Calu3 (cell line): ENCODE data around the gene CCNYL1. TPM values are rescaled to one million over a fixed set of nuclear protein-coding genes. Genes with fewer than 3 reads are reported as not detected.
"Not testable (repeated sequence)": the region's sequence is repeated elsewhere in the genome, so short reads cannot be mapped to it uniquely, and the experiment has no call there.

Source experiments
- BruUV-seq: library from RNA; stranded (reverse); fragments of 400-500 nt; replicated peaks from 2 replicates; lab custom pipeline; 2021; lab: Mats Ljungman, UMichigan
- CTCF ChIA-PET: fragments of 300-600 bp; sonication (Branson Sonifier 250); formaldehyde crosslinking; loops from one replicate; lab custom pipeline; 2022; ENCODE audit warnings: antibody characterized with exemption; lab: Charles Lee
- DNase-seq: peaks from one replicate; pipeline ENCODE4 v3.0.0; 2022
- H3K27ac Mint-ChIP-seq: one replicate; pipeline ENCODE4 v1.8.0; 2022; ENCODE audit warnings: mixed read lengths; ENCODE audit not compliant: unreplicated experiment
- H3K27me3 Mint-ChIP-seq: one replicate; pipeline ENCODE4 v1.8.0; 2022; ENCODE audit warnings: mixed read lengths; ENCODE audit not compliant: unreplicated experiment
- H3K36me3 Mint-ChIP-seq: one replicate; pipeline ENCODE4 v1.8.0; 2022; ENCODE audit warnings: mild to moderate bottlenecking, moderate library complexity, mixed read lengths; ENCODE audit not compliant: insufficient read depth, unreplicated experiment
- H3K4me1 Mint-ChIP-seq: one replicate; pipeline ENCODE4 v1.8.0; 2022; ENCODE audit warnings: mild to moderate bottlenecking, low read depth, mixed read lengths; ENCODE audit not compliant: unreplicated experiment
- H3K4me3 Mint-ChIP-seq: one replicate; pipeline ENCODE4 v1.8.0; 2022; ENCODE audit warnings: mild to moderate bottlenecking, low read depth, moderate library complexity, mixed read lengths; ENCODE audit not compliant: unreplicated experiment
- H3K9me3 Mint-ChIP-seq: one replicate; pipeline ENCODE4 v1.8.0; 2022; ENCODE audit warnings: low read depth, mixed read lengths; ENCODE audit not compliant: unreplicated experiment
- CTCF ChIP-seq: fragments of 200-600 bp; IDR thresholded peaks from one replicate; pipeline ENCODE4 v1.8.0; 2022; ENCODE audit warnings: antibody characterized with exemption; ENCODE audit not compliant: unreplicated experiment
- intact Hi-C: fragments of 100-400 bp; cut with micrococcal nuclease; formaldehyde crosslinking; loops from one replicate; pipeline ENCODE4 v1.10.0; 2022; ENCODE audit not compliant: unreplicated experiment
- total RNA-seq: library from RNA; stranded (reverse); gene quantifications from 2 replicates; pipeline ENCODE4 v1.2.3, GENCODE V29; 2022

The CCNYL1 gene
- total RNA-seq, 1 experiment from 2014 or later = 13.7 TPM

DNA sequence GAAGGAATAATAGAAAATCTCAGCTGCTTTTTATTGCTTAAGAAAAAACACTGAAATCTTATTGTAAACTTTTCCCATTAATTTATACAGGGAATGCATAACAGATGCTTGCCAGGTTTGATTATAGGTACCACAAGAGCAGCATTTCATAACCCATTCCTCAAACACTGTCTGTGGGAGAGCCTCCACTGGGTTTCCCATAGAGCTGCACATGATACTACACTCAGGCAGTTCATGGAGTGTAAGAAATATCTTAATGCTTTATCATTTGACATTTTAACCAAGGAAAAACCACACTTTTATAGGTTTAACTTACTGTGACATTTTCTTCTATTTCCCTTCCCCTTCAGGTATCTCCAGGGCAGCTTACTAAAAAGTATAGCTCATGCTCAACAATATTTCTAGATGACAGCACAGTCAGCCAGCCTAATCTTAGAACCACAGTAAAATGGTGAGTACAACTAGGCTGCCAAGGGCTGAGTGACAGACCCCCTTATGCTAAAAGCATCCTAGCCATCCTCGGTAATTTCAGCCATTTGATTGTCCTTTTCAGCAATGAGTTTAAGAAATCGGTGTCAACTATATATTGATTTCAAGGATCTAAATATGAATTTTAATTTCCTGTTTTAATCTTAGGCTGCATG is 22.3 kb downstream of the CCNYL1 start:
- TF ChIP-seq CTCF = no peak
- intact Hi-C loops = loop anchor here (10.0 kb wide), 1 partner anchor 929 kb away; no protein-coding TSS in a partner anchor
- no peaks in the 10 kb centered on the region for H3K4me1 Mint-ChIP-seq
- H3K36me3 Mint-ChIP-seq = no peaks in the 10 kb centered on the region
- H3K27ac Mint-ChIP-seq = no peak overlapping the region
- H3K9me3 Mint-ChIP-seq = no peaks in the 10 kb centered on the region
- BruUV-seq = no TSS peak
- no peak overlapping the region for H3K4me3 Mint-ChIP-seq
- CTCF ChIA-PET = interaction anchor here (0.8 to 3.8 kb wide), 4 partner anchors 8 to 108 kb away, joined by 3 to 19 read pairs (median 4); partner anchors contain the start of gene METTL21A
- H3K27me3 Mint-ChIP-seq = no peaks in the 10 kb centered on the region
- no peak for DNase-seq

DNA sequence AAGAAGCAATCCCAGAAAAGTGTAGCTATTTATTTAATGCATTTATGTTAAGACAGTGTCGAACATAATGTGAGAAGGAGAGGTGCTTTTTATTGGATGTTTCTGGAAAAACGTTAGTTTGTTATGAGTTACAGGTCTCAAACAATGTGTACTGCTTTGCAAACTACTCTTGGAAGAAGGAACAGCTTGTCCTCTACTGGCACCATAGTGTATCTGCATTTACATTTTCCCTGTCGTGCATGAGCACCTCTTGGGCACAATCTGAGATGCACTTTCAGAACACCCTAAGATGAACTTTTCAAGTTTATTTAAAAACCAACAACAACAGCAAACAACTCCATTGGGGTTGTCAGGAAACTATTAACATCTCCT is 22.8 kb downstream of the CCNYL1 start:
- H3K9me3 Mint-ChIP-seq = no peaks in the 10 kb centered on the region
- no peak for TF ChIP-seq CTCF
- intact Hi-C loops = loop anchor here (10.0 kb wide), 1 partner anchor 929 kb away; no protein-coding TSS in a partner anchor
- no peaks in the 10 kb centered on the region for H3K27me3 Mint-ChIP-seq
- H3K4me3 Mint-ChIP-seq = no peak overlapping the region
- BruUV-seq = no TSS peak
- CTCF ChIA-PET = interaction anchor here (0.8 to 3.8 kb wide), 4 partner anchors 8 to 108 kb away, joined by 3 to 19 read pairs (median 4); partner anchors contain the start of gene METTL21A
- no peak for DNase-seq
- no peaks in the 10 kb centered on the region for H3K36me3 Mint-ChIP-seq
- no peaks in the 10 kb centered on the region for H3K4me1 Mint-ChIP-seq
- H3K27ac Mint-ChIP-seq = no peak overlapping the region

GRCh38 chr2:207734636-207735512 is 23.4 kb downstream of the CCNYL1 start:
- no peak overlapping the region for H3K27ac Mint-ChIP-seq
- CTCF ChIA-PET = interaction anchor here (0.8 to 3.8 kb wide), 4 partner anchors 9 to 109 kb away, joined by 3 to 19 read pairs (median 4); partner anchors contain the start of gene METTL21A
- no peak overlapping the region for H3K4me3 Mint-ChIP-seq
- intact Hi-C loops = loop anchor here (10.0 kb wide), 1 partner anchor 930 kb away; no protein-coding TSS in a partner anchor
- H3K36me3 Mint-ChIP-seq = no peaks in the 10 kb centered on the region
- DNase-seq = no peak
- H3K27me3 Mint-ChIP-seq = no peaks in the 10 kb centered on the region
- no peak for TF ChIP-seq CTCF
- H3K9me3 Mint-ChIP-seq = no peaks in the 10 kb centered on the region
- no TSS peak for BruUV-seq
- H3K4me1 Mint-ChIP-seq = no peaks in the 10 kb centered on the region

DNA sequence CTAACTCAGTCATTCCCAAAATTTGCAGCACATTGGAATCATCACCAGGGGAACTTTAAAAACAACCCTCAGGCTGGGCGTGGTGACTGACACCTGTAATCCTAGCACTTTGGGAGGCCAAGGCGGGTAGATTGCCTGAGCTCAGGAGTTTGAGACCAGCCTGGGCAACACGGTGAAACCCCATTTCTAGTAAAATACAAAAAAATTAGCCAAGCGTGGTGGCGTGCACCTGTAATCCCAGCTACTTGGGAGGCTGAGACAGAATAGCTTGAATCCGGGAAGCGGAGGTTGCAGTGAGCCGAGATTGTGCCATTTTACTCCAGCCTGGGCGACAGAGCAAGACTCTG is 24.0 kb downstream of the CCNYL1 start:
- not testable (repeated sequence) for H3K9me3 Mint-ChIP-seq, BruUV-seq, H3K27me3 Mint-ChIP-seq, H3K36me3 Mint-ChIP-seq, H3K27ac Mint-ChIP-seq, H3K4me3 Mint-ChIP-seq, DNase-seq, H3K4me1 Mint-ChIP-seq
- CTCF ChIA-PET = interaction anchor here (3.8 kb wide), 1 partner anchor 109 kb away, joined by 19 read pairs; the partner anchor contains the start of gene METTL21A
- intact Hi-C loops = loop anchor here (10.0 kb wide), 1 partner anchor 931 kb away; no protein-coding TSS in a partner anchor
